ENCODE results near the gene PRKCQ. TPM values are rescaled to one million over a fixed set of nuclear protein-coding genes. Genes with fewer than 3 reads are reported as not detected.
A peak's percentile ranks its signal among the peaks of the same experiment; 100 is the strongest.

PRKCQ gene
- total RNA-seq, 1 donor from 2014 or later = 3.5 TPM

- no peaks in the 10 kb centered on the region for H3K36me3 Mint-ChIP-seq
- no peak overlapping the region for H3K9ac ChIP-seq
These were observed 180.2 kb downstream of the PRKCQ start for GRCh38 chr10:6399879-6400278.

GRCh38 chr10:6399231-6399741 lies 180.8 kb downstream of the PRKCQ start:
- Histone ChIP-seq H3K27me3 (peaks cover 11% of the 10 kb centered on the region), H3K9ac (no peak overlapping the region), H4K20me1 (ENCODE audit: low read depth) (no peaks in the 10 kb centered on the region), H3K9me3 (ENCODE audit: low read depth) (no peaks in the 10 kb centered on the region), H3K4me3 (no peak overlapping the region), H2AFZ (replicated peaks) (no peak overlapping the region), H3K36me3 (no peaks in the 10 kb centered on the region), H3F3A (ENCODE audit: low read depth) (no peaks in the 10 kb centered on the region), H3K79me2 (ENCODE audit: low read depth) (no peaks in the 10 kb centered on the region), H3K4me1 (no peaks in the 10 kb centered on the region), H3K4me2 (no peak overlapping the region), H3K27ac (no peak overlapping the region)
- Mint-ChIP-seq H3K4me1 (peaks cover 27% of the 10 kb centered on the region), H3K27ac (no peak overlapping the region), H3K9me3 (no peaks in the 10 kb centered on the region), H3K4me3 (peak overlapping the region; percentile 36), H3K36me3 (peaks cover 2% of the 10 kb centered on the region), H3K27me3 (ENCODE audit: insufficient read depth, low read depth) (peaks cover 5% of the 10 kb centered on the region)
- TF ChIP-seq CTCF (IDR thresholded peaks at IDR 0.05) (no peak), EZH2phosphoT487 (IDR thresholded peaks at IDR 0.05) (no peak), EZH2 (IDR thresholded peaks at IDR 0.05) (no peak)
- DNase-seq (ENCODE audit: low spot score) = no peak

More at GRCh38 chr10:6399879-6400278, 180.2 kb downstream of the PRKCQ start:
- Histone ChIP-seq H3K4me3 (no peak overlapping the region), H2AFZ (replicated peaks) (no peak overlapping the region), H3K4me2 (no peak overlapping the region), H3K79me2 (ENCODE audit: low read depth) (no peaks in the 10 kb centered on the region), H3K4me1 (no peaks in the 10 kb centered on the region), H3F3A (ENCODE audit: low read depth) (no peaks in the 10 kb centered on the region), H3K9me3 (ENCODE audit: low read depth) (no peaks in the 10 kb centered on the region), H4K20me1 (ENCODE audit: low read depth) (no peaks in the 10 kb centered on the region), H3K27me3 (peaks cover 14% of the 10 kb centered on the region), H3K36me3 (no peaks in the 10 kb centered on the region), H3K27ac (no peak overlapping the region)
- H3K4me1 Mint-ChIP-seq = peaks cover 27% of the 10 kb centered on the region
- H3K9me3 Mint-ChIP-seq = no peaks in the 10 kb centered on the region
- H3K27ac Mint-ChIP-seq = no peak overlapping the region
- peak overlapping the region; percentile 36 for H3K4me3 Mint-ChIP-seq
- TF ChIP-seq EZH2phosphoT487 (IDR thresholded peaks at IDR 0.05) (no peak), CTCF (IDR thresholded peaks at IDR 0.05) (no peak), EZH2 (IDR thresholded peaks at IDR 0.05) (no peak)
- DNase-seq (ENCODE audit: low spot score) = no peak
- H3K27me3 Mint-ChIP-seq (ENCODE audit: insufficient read depth, low read depth) = peaks cover 5% of the 10 kb centered on the region

GRCh38 chr10:6398399-6398798 lies 181.7 kb downstream of the PRKCQ start:
- Mint-ChIP-seq H3K36me3 (peaks cover 2% of the 10 kb centered on the region), H3K9me3 (no peaks in the 10 kb centered on the region), H3K27me3 (ENCODE audit: insufficient read depth, low read depth) (peaks cover 5% of the 10 kb centered on the region), H3K4me3 (no peak overlapping the region), H3K4me1 (peaks cover 27% of the 10 kb centered on the region), H3K27ac (no peak overlapping the region)
- H3K36me3 ChIP-seq = no peaks in the 10 kb centered on the region
- H3F3A ChIP-seq (ENCODE audit: low read depth) = no peaks in the 10 kb centered on the region
- DNase-seq (ENCODE audit: low spot score) = no peak
- no peaks in the 10 kb centered on the region for H3K9me3 ChIP-seq (ENCODE audit: low read depth)
- no peak overlapping the region for H3K4me3 ChIP-seq
- H3K4me2 ChIP-seq = no peak overlapping the region
- H3K79me2 ChIP-seq (ENCODE audit: low read depth) = no peaks in the 10 kb centered on the region
- H4K20me1 ChIP-seq (ENCODE audit: low read depth) = no peaks in the 10 kb centered on the region
- TF ChIP-seq EZH2phosphoT487 (IDR thresholded peaks at IDR 0.05) (no peak), CTCF (IDR thresholded peaks at IDR 0.05) (no peak), EZH2 (IDR thresholded peaks at IDR 0.05) (no peak)
- H3K27me3 ChIP-seq = peaks cover 8% of the 10 kb centered on the region
- no peak overlapping the region for H3K9ac ChIP-seq
- H2AFZ ChIP-seq (replicated peaks) = no peak overlapping the region
- no peak overlapping the region for H3K27ac ChIP-seq
- H3K4me1 ChIP-seq = no peaks in the 10 kb centered on the region

All from neural progenitor cell (in vitro differentiated cells).